SU-DHL-6 (cell line): Measurements from ENCODE around the gene MTHFSD.

Source experiments
- CTCF ChIP-seq: fragments of 200-600 bp; sonication (generic); IDR thresholded peaks from one replicate; pipeline ENCODE4 v1.5.1; 2017; ENCODE audit warnings: antibody characterized with exemption, mild to moderate bottlenecking, low read length, moderate library complexity; ENCODE audit not compliant: insufficient read depth, poor library complexity, severe bottlenecking
- EZH2phosphoT487 ChIP-seq: fragments of 200-600 bp; sonication (generic), shearing (Covaris generic); conservative IDR thresholded peaks from 2 replicates; pipeline ENCODE4 v1.6.1; 2018; ENCODE audit warnings: mild to moderate bottlenecking, antibody characterized with exemption, low read length, moderate library complexity, mixed read lengths

- no peak for TF ChIP-seq CTCF
- TF ChIP-seq EZH2phosphoT487, result no peak
Measured at GRCh38 chr16:86572041-86572521, 17.0 kb upstream of the MTHFSD start.
